ENCODE results near the gene ERCC3.

DNA sequence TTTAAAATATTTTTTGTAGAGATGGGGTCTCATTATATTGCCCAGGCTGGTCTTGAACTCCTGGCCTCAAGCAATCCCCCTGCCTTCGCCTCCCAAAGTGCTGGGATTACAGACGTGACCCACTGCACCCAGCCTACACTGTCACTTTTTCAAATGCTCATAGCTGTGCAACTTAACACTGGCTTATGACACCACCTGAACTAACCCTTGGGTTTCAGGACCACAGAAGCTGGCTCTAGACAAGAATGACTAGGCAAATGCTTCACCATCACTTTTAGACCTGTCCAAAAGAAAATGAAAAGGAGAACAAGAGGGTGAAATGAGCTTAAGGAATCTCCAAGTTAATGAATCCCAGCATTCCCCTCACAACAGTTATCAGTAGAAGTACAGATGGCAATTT is 13.3 kb downstream of the ERCC3 start:
- TF ChIP-seq GATA3 (IDR thresholded peaks at IDR 0.05; ENCODE audit: low read depth, low read length) (no peak), GATA2 (IDR thresholded peaks at IDR 0.05; ENCODE audit: low read depth, low read length) (no peak)

Measured in SH-SY5Y (cell line).